ENCODE data around the gene DNAJB11.

DNAJB11 gene

GRCh38 chr3:186589856-186590579 lies 19.5 kb downstream of the DNAJB11 start:
- Histone ChIP-seq H3K4me3 (ENCODE audit: insufficient read length, low read depth) (no peak overlapping the region), H3K9me3 (ENCODE audit: insufficient read depth, low read length) (no peaks in the 10 kb centered on the region), H3K27me3 (ENCODE audit: insufficient read depth, insufficient read length) (no peaks in the 10 kb centered on the region), H3K9ac (ENCODE audit: insufficient read length, low read depth) (no peak overlapping the region), H3K36me3 (ENCODE audit: insufficient read depth, insufficient read length, low read length) (peaks cover 16% of the 10 kb centered on the region), H3K4me1 (ENCODE audit: insufficient read depth, insufficient read length) (no peaks in the 10 kb centered on the region)
- no peak for DNase-seq (ENCODE audit: low read depth, low spot score)
- TF ChIP-seq SUZ12 (IDR thresholded peaks at IDR 0.05; ENCODE audit: extremely low read depth, insufficient read depth, insufficient read length) (no peak), ZNF274 (IDR thresholded peaks at IDR 0.05; ENCODE audit: low read depth, low read length) (no peak), YY1 (IDR thresholded peaks at IDR 0.05; ENCODE audit: insufficient read depth, insufficient read length) (no peak)

GRCh38 chr3:186590580-186591295 lies 20.2 kb downstream of the DNAJB11 start:
- H3K4me3 ChIP-seq (ENCODE audit: insufficient read length, low read depth): no peak overlapping the region
- peaks cover 9% of the 10 kb centered on the region for H3K36me3 ChIP-seq (ENCODE audit: insufficient read depth, insufficient read length, low read length)
- no peak overlapping the region for H3K9ac ChIP-seq (ENCODE audit: insufficient read length, low read depth)
- H3K4me1 ChIP-seq (ENCODE audit: insufficient read depth, insufficient read length): no peaks in the 10 kb centered on the region
- DNase-seq (ENCODE audit: low read depth, low spot score): no peak
- H3K27me3 ChIP-seq (ENCODE audit: insufficient read depth, insufficient read length): no peaks in the 10 kb centered on the region
- no peaks in the 10 kb centered on the region for H3K9me3 ChIP-seq (ENCODE audit: insufficient read depth, low read length)
- no peak for TF ChIP-seq ZNF274 (IDR thresholded peaks at IDR 0.05; ENCODE audit: low read depth, low read length)
- TF ChIP-seq YY1 (IDR thresholded peaks at IDR 0.05; ENCODE audit: insufficient read depth, insufficient read length): no peak
- no peak for TF ChIP-seq SUZ12 (IDR thresholded peaks at IDR 0.05; ENCODE audit: extremely low read depth, insufficient read depth, insufficient read length)

GRCh38 chr3:186592682-186593081 lies 22.2 kb downstream of the DNAJB11 start:
- Histone ChIP-seq H3K36me3 (ENCODE audit: insufficient read depth, insufficient read length, low read length) (peaks cover 3% of the 10 kb centered on the region), H3K9ac (ENCODE audit: insufficient read length, low read depth) (no peak overlapping the region), H3K4me1 (ENCODE audit: insufficient read depth, insufficient read length) (no peaks in the 10 kb centered on the region), H3K27me3 (ENCODE audit: insufficient read depth, insufficient read length) (no peaks in the 10 kb centered on the region), H3K4me3 (ENCODE audit: insufficient read length, low read depth) (no peak overlapping the region), H3K9me3 (ENCODE audit: insufficient read depth, low read length) (no peaks in the 10 kb centered on the region)
- no peak for TF ChIP-seq YY1 (IDR thresholded peaks at IDR 0.05; ENCODE audit: insufficient read depth, insufficient read length)
- TF ChIP-seq SUZ12 (IDR thresholded peaks at IDR 0.05; ENCODE audit: extremely low read depth, insufficient read depth, insufficient read length): no peak
- no peak for TF ChIP-seq ZNF274 (IDR thresholded peaks at IDR 0.05; ENCODE audit: low read depth, low read length)
- DNase-seq (ENCODE audit: low read depth, low spot score): no peak

- TF ChIP-seq YY1 (IDR thresholded peaks at IDR 0.05; ENCODE audit: insufficient read depth, insufficient read length) (no peak), SUZ12 (IDR thresholded peaks at IDR 0.05; ENCODE audit: extremely low read depth, insufficient read depth, insufficient read length) (no peak), ZNF274 (IDR thresholded peaks at IDR 0.05; ENCODE audit: low read depth, low read length) (no peak)
- no peak for DNase-seq (ENCODE audit: low read depth, low spot score)
- Histone ChIP-seq H3K4me3 (ENCODE audit: insufficient read length, low read depth) (no peak overlapping the region), H3K4me1 (ENCODE audit: insufficient read depth, insufficient read length) (no peaks in the 10 kb centered on the region), H3K36me3 (ENCODE audit: insufficient read depth, insufficient read length, low read length) (no peaks in the 10 kb centered on the region), H3K9me3 (ENCODE audit: insufficient read depth, low read length) (no peaks in the 10 kb centered on the region), H3K27me3 (ENCODE audit: insufficient read depth, insufficient read length) (no peaks in the 10 kb centered on the region), H3K9ac (ENCODE audit: insufficient read length, low read depth) (no peak overlapping the region)
Observed at GRCh38 chr3:186593862-186594261, 23.3 kb downstream of the DNAJB11 start.

- H3K4me1 ChIP-seq (ENCODE audit: insufficient read depth, insufficient read length): no peaks in the 10 kb centered on the region
- H3K36me3 ChIP-seq (ENCODE audit: insufficient read depth, insufficient read length, low read length): no peaks in the 10 kb centered on the region
- no peak overlapping the region for H3K4me3 ChIP-seq (ENCODE audit: insufficient read length, low read depth)
- TF ChIP-seq ZNF274 (IDR thresholded peaks at IDR 0.05; ENCODE audit: low read depth, low read length): no peak
- TF ChIP-seq SUZ12 (IDR thresholded peaks at IDR 0.05; ENCODE audit: extremely low read depth, insufficient read depth, insufficient read length): no peak
- TF ChIP-seq YY1 (IDR thresholded peaks at IDR 0.05; ENCODE audit: insufficient read depth, insufficient read length): no peak
- no peak overlapping the region for H3K9ac ChIP-seq (ENCODE audit: insufficient read length, low read depth)
- no peaks in the 10 kb centered on the region for H3K27me3 ChIP-seq (ENCODE audit: insufficient read depth, insufficient read length)
- DNase-seq (ENCODE audit: low read depth, low spot score): no peak
- no peaks in the 10 kb centered on the region for H3K9me3 ChIP-seq (ENCODE audit: insufficient read depth, low read length)
Observed at GRCh38 chr3:186594591-186595113, 24.1 kb downstream of the DNAJB11 start.

GRCh38 chr3:186596568-186597287 lies 26.2 kb downstream of the DNAJB11 start:
- no peaks in the 10 kb centered on the region for H3K36me3 ChIP-seq (ENCODE audit: insufficient read depth, insufficient read length, low read length)
- H3K9me3 ChIP-seq (ENCODE audit: insufficient read depth, low read length): no peaks in the 10 kb centered on the region
- no peaks in the 10 kb centered on the region for H3K4me1 ChIP-seq (ENCODE audit: insufficient read depth, insufficient read length)
- DNase-seq (ENCODE audit: low read depth, low spot score): no peak
- H3K4me3 ChIP-seq (ENCODE audit: insufficient read length, low read depth): no peak overlapping the region
- H3K27me3 ChIP-seq (ENCODE audit: insufficient read depth, insufficient read length): no peaks in the 10 kb centered on the region
- no peak overlapping the region for H3K9ac ChIP-seq (ENCODE audit: insufficient read length, low read depth)
- TF ChIP-seq ZNF274 (IDR thresholded peaks at IDR 0.05; ENCODE audit: low read depth, low read length): no peak
- no peak for TF ChIP-seq SUZ12 (IDR thresholded peaks at IDR 0.05; ENCODE audit: extremely low read depth, insufficient read depth, insufficient read length)
- TF ChIP-seq YY1 (IDR thresholded peaks at IDR 0.05; ENCODE audit: insufficient read depth, insufficient read length): no peak

All from NT2/D1 (cell line).